Trophoblast cell (in vitro differentiated cells and primary cell): ENCODE data around the gene TMPRSS11F.

Source experiments
- DNase-seq, 2 donors: peaks; one replicate each; pipeline ENCODE4 v3.0.0-alpha.2; 2016
- H2AFZ ChIP-seq: 2 replicates; pipeline ENCODE4 v1.6.1; 2013; ENCODE audit warnings: low read length, moderate library complexity, mild to moderate bottlenecking; ENCODE audit not compliant: insufficient read depth, poor library complexity
- H2AK5ac ChIP-seq: 2 replicates; pipeline ENCODE4 v1.6.1; 2013; ENCODE audit warnings: mild to moderate bottlenecking, low read length
- H2BK120ac ChIP-seq: 2 replicates; pipeline ENCODE4 v1.6.1; 2013; ENCODE audit warnings: low read length, mild to moderate bottlenecking, moderate library complexity; ENCODE audit not compliant: insufficient read depth, poor library complexity
- H2BK12ac ChIP-seq: 2 replicates; pipeline ENCODE4 v1.6.1; 2013; ENCODE audit warnings: mild to moderate bottlenecking, low read length, moderate library complexity
- H2BK5ac ChIP-seq: 2 replicates; pipeline ENCODE4 v1.6.1; 2013; ENCODE audit warnings: low read length, low read depth, moderate library complexity, mild to moderate bottlenecking; ENCODE audit not compliant: poor library complexity
- H3K14ac ChIP-seq: 2 replicates; pipeline ENCODE4 v1.6.1; 2013; ENCODE audit warnings: mild to moderate bottlenecking, low read length
- H3K18ac ChIP-seq: 2 replicates; pipeline ENCODE4 v1.6.1; 2013; ENCODE audit warnings: mild to moderate bottlenecking, low read length
- H3K23ac ChIP-seq: 2 replicates; pipeline ENCODE4 v1.6.1; 2013; ENCODE audit warnings: low read length
- H3K27ac ChIP-seq: 2 replicates; pipeline ENCODE4 v1.5.1; 2013; ENCODE audit warnings: low read depth, mild to moderate bottlenecking, inconsistent platforms, low read length, moderate library complexity
- H3K27me3 ChIP-seq: 2 replicates; pipeline ENCODE4 v1.6.1; 2013; ENCODE audit warnings: inconsistent platforms, mild to moderate bottlenecking, low read length, moderate library complexity; ENCODE audit not compliant: insufficient read depth
- H3K36me3 ChIP-seq, 2 experiments: 1 replicate in 1 of 2; 2 replicates in 1 of 2; pipeline ENCODE4 v1.6.1; 2013; ENCODE audit warnings: low read length in 2 of 2, mild to moderate bottlenecking in 2 of 2, moderate library complexity in 1 of 2; ENCODE audit not compliant: insufficient read depth in 2 of 2, control insufficient read depth in 1 of 2
- H3K4ac ChIP-seq: 2 replicates; pipeline ENCODE4 v1.6.1; 2013; ENCODE audit warnings: low read depth, mild to moderate bottlenecking, low read length, moderate library complexity
- H3K4me1 ChIP-seq, 2 experiments: 1 replicate in 1 of 2; 2 replicates in 1 of 2; pipeline ENCODE4 v1.6.1; 2013; ENCODE audit warnings: low read length in 2 of 2, mild to moderate bottlenecking in 2 of 2, moderate library complexity in 1 of 2; ENCODE audit not compliant: insufficient read depth in 2 of 2, control insufficient read depth in 1 of 2
- H3K4me2 ChIP-seq: 2 replicates; pipeline ENCODE4 v1.6.1; 2013; ENCODE audit warnings: inconsistent platforms, mild to moderate bottlenecking, low read length, moderate library complexity
- H3K4me3 ChIP-seq: 2 replicates; pipeline ENCODE4 v1.5.1; 2013; ENCODE audit warnings: mild to moderate bottlenecking, low read depth, low read length, inconsistent platforms
- H3K79me1 ChIP-seq: one replicate; pipeline ENCODE4 v1.6.1; 2013; ENCODE audit warnings: low read length
- H3K79me2 ChIP-seq: 2 replicates; pipeline ENCODE4 v1.6.1; 2013; ENCODE audit warnings: low read length, mild to moderate bottlenecking; ENCODE audit not compliant: control insufficient read depth, insufficient read depth, poor library complexity
- H3K9ac ChIP-seq: 2 replicates; pipeline ENCODE4 v1.6.1; 2013; ENCODE audit warnings: mild to moderate bottlenecking, low read length
- H3K9me3 ChIP-seq: 2 replicates; pipeline ENCODE4 v1.6.1; 2013; ENCODE audit warnings: low read depth, mild to moderate bottlenecking, control low read depth, inconsistent platforms, low read length; ENCODE audit not compliant: insufficient read depth
- H4K12ac ChIP-seq: 2 replicates; pipeline ENCODE4 v1.6.1; 2013; ENCODE audit warnings: low read depth, mild to moderate bottlenecking, low read length, moderate library complexity
- H4K8ac ChIP-seq: 2 replicates; pipeline ENCODE4 v1.6.1; 2013; ENCODE audit warnings: low read depth, mild to moderate bottlenecking, low read length, moderate library complexity
- H4K91ac ChIP-seq: one replicate; pipeline ENCODE4 v1.6.1; 2013; ENCODE audit warnings: low read depth, mild to moderate bottlenecking, low read length, moderate library complexity
- WGBS: extraction: QIAGEN DNeasy Blood & Tissue Kit; methylation state at CpG from one replicate; pipeline ENCODE4 v1.1.7; 2013; ENCODE audit warnings: missing lambda C conversion rate; ENCODE audit not compliant: insufficient read length, insufficient coverage; ENCODE audit errors: extremely low coverage; 5-methylcytosine and 5-hydroxymethylcytosine counted together

TMPRSS11F gene

GRCh38 chr4:68163754-68164153 lies 34.1 kb upstream of the TMPRSS11F start:
- DNase-seq, result no peak
- H3K4ac ChIP-seq, result no peak overlapping the region
- no peak overlapping the region for H3K9ac ChIP-seq
- H3K79me1 ChIP-seq, result no peaks in the 10 kb centered on the region
- no peak overlapping the region for H3K4me3 ChIP-seq
- H3K14ac ChIP-seq, result no peak overlapping the region
- H3K18ac ChIP-seq, result no peak overlapping the region
- H4K91ac ChIP-seq, result no peak overlapping the region
- H2AFZ ChIP-seq, result no peak overlapping the region
- no peaks in the 10 kb centered on the region for H3K79me2 ChIP-seq
- H3K27me3 ChIP-seq, result no peaks in the 10 kb centered on the region
- no peak overlapping the region for H3K4me2 ChIP-seq
- no CpG with 5 or more reads among the region's 1 CpG for WGBS
- H3K23ac ChIP-seq, result no peak overlapping the region
- no peak overlapping the region for H3K27ac ChIP-seq
- no peak overlapping the region for H2BK12ac ChIP-seq
- no peaks in the 10 kb centered on the region for H3K36me3 ChIP-seq
- H2BK5ac ChIP-seq, result no peak overlapping the region
- H4K12ac ChIP-seq, result no peak overlapping the region
- H3K4me1 ChIP-seq, result no peaks in the 10 kb centered on the region
- no peak overlapping the region for H4K8ac ChIP-seq
- no peak overlapping the region for H2BK120ac ChIP-seq
- no peak overlapping the region for H2AK5ac ChIP-seq
- H3K9me3 ChIP-seq, result no peaks in the 10 kb centered on the region

- no peak for DNase-seq
- Histone ChIP-seq H3K27me3 (no peaks in the 10 kb centered on the region), H3K9ac (no peak overlapping the region), H2AFZ (no peak overlapping the region), H3K4me2 (no peak overlapping the region), H2BK5ac (no peak overlapping the region), H4K12ac (no peak overlapping the region), H3K4me1 (no peaks in the 10 kb centered on the region), H3K4me3 (no peak overlapping the region), H2BK120ac (no peak overlapping the region), H4K8ac (no peak overlapping the region), H3K79me2 (no peaks in the 10 kb centered on the region), H3K4ac (no peak overlapping the region), H3K18ac (no peak overlapping the region), H2AK5ac (no peak overlapping the region), H3K14ac (no peak overlapping the region), H3K9me3 (no peaks in the 10 kb centered on the region), H3K27ac (no peak overlapping the region), H4K91ac (no peak overlapping the region), H3K23ac (no peak overlapping the region), H3K36me3 (no peaks in the 10 kb centered on the region), H2BK12ac (no peak overlapping the region), H3K79me1 (no peaks in the 10 kb centered on the region)
- WGBS, result no CpG with 5 or more reads among the region's 4 CpGs
Measured at GRCh38 chr4:68162196-68162595, 32.5 kb upstream of the TMPRSS11F start.

GRCh38 chr4:68152411-68152810 lies 22.7 kb upstream of the TMPRSS11F start:
- Histone ChIP-seq H3K4me2 (no peak overlapping the region), H2BK5ac (no peak overlapping the region), H3K27ac (no peak overlapping the region), H3K27me3 (no peaks in the 10 kb centered on the region), H3K9ac (no peak overlapping the region), H3K14ac (no peak overlapping the region), H3K79me2 (no peaks in the 10 kb centered on the region), H3K23ac (no peak overlapping the region), H3K18ac (no peak overlapping the region), H2BK12ac (no peak overlapping the region), H3K36me3 (no peaks in the 10 kb centered on the region), H2AK5ac (no peak overlapping the region), H3K79me1 (no peaks in the 10 kb centered on the region), H2BK120ac (no peak overlapping the region), H4K12ac (no peak overlapping the region), H3K4me3 (no peak overlapping the region), H4K91ac (no peak overlapping the region), H3K4ac (no peak overlapping the region), H3K9me3 (no peaks in the 10 kb centered on the region), H4K8ac (no peak overlapping the region), H2AFZ (no peak overlapping the region), H3K4me1 (no peaks in the 10 kb centered on the region)
- whole genome bisulfite sequencing, result no CpG with 5 or more reads among the region's 2 CpGs
- peak in 1 of 2 donors; percentile 9 for DNase-seq

- WGBS, result no CpG with 5 or more reads among the region's 3 CpGs
- H2BK120ac ChIP-seq, result no peak overlapping the region
- peak overlapping the region; percentile 30 for H2BK12ac ChIP-seq
- no peak overlapping the region for H3K4me2 ChIP-seq
- no peak overlapping the region for H4K12ac ChIP-seq
- no peaks in the 10 kb centered on the region for H3K36me3 ChIP-seq
- no peak overlapping the region for H3K14ac ChIP-seq
- H3K4me1 ChIP-seq, result no peaks in the 10 kb centered on the region
- no peak overlapping the region for H2AFZ ChIP-seq
- no peaks in the 10 kb centered on the region for H3K9me3 ChIP-seq
- H3K4ac ChIP-seq, result no peak overlapping the region
- no peaks in the 10 kb centered on the region for H3K79me2 ChIP-seq
- no peak for DNase-seq
- no peak overlapping the region for H3K18ac ChIP-seq
- H4K91ac ChIP-seq, result no peak overlapping the region
- no peak overlapping the region for H4K8ac ChIP-seq
- H3K9ac ChIP-seq, result no peak overlapping the region
- no peaks in the 10 kb centered on the region for H3K27me3 ChIP-seq
- H2BK5ac ChIP-seq, result no peak overlapping the region
- no peaks in the 10 kb centered on the region for H3K79me1 ChIP-seq
- H3K27ac ChIP-seq, result no peak overlapping the region
- H3K4me3 ChIP-seq, result no peak overlapping the region
- H3K23ac ChIP-seq, result no peak overlapping the region
- no peak overlapping the region for H2AK5ac ChIP-seq
Measured at GRCh38 chr4:68148800-68149685, 19.4 kb upstream of the TMPRSS11F start.
